Fibroblast of skin of scalp (primary cell): Measurements from ENCODE around the gene CDK2AP2.

Experiments used
- DNase-seq: peaks from one replicate; pipeline ENCODE4 v3.0.0-alpha.2; 2013

The CDK2AP2 gene

GRCh38 chr11:67503119-67504004 lies 4.6 kb downstream of the CDK2AP2 start:
- no peak for DNase-seq

GRCh38 chr11:67502328-67502979 lies 5.5 kb downstream of the CDK2AP2 start:
- DNase-seq: no peak

GRCh38 chr11:67501854-67502253 lies 6.1 kb downstream of the CDK2AP2 start:
- DNase-seq: no peak

- DNase-seq: no peak
Measured at GRCh38 chr11:67500831-67501715, 6.9 kb downstream of the CDK2AP2 start.

- no peak for DNase-seq
Measured at GRCh38 chr11:67500484-67500821, 7.5 kb downstream of the CDK2AP2 start.

- no peak for DNase-seq
Measured at GRCh38 chr11:67499808-67500483, 8.0 kb downstream of the CDK2AP2 start.

- DNase-seq: no peak
Measured at GRCh38 chr11:67498544-67498972, 9.4 kb downstream of the CDK2AP2 start.

- DNase-seq: no peak
Measured at GRCh38 chr11:67497656-67498291, 10.2 kb downstream of the CDK2AP2 start.

- no peak for DNase-seq
Measured at GRCh38 chr11:67496113-67496512, 11.8 kb downstream of the CDK2AP2 start.

- no peak for DNase-seq
Measured at GRCh38 chr11:67495234-67496005, 12.5 kb downstream of the CDK2AP2 start.

- DNase-seq: no peak
Measured at GRCh38 chr11:67494371-67495233, 13.4 kb downstream of the CDK2AP2 start.

- DNase-seq: no peak
Measured at GRCh38 chr11:67493548-67494370, 14.2 kb downstream of the CDK2AP2 start.

- DNase-seq: no peak
Measured at GRCh38 chr11:67492801-67493547, 15.0 kb downstream of the CDK2AP2 start.

- no peak for DNase-seq
Measured at GRCh38 chr11:67492069-67492727, 15.8 kb downstream of the CDK2AP2 start.

GRCh38 chr11:67491276-67492068 lies 16.5 kb downstream of the CDK2AP2 start:
- DNase-seq: no peak

- DNase-seq: no peak
Measured at GRCh38 chr11:67490727-67491065, 17.3 kb downstream of the CDK2AP2 start.
